ENCODE results near the gene TMEM131. TPM values are rescaled to one million over a fixed set of nuclear protein-coding genes. Genes with fewer than 3 reads are reported as not detected.

TMEM131 gene
- total and polyA plus RNA-seq, 2 experiments from 2014 or later, result 9.2 to 22.7 TPM

DNA sequence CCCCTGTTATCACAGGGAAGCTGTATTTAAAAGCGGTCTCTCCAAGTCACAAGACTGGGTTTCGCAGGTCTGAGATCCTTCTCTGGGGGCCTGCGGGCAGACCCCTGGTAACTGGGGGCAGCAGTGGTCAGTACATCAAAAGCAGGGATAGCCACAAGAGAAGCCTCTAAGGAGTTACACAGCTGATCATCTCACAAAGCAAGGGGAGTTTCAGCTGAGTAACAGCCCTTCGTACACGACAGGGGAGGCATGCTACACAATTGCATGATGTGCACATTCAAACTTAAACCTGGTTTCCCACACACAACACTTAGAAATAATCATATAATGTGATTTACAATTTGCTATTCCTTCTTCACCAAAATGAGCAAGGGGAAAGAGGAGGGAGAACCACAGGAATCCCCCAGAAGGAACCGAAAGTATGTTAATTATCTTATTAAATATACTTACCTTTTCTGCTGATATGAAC, 87.5 kb downstream of the TMEM131 start:
- Histone ChIP-seq H3K9me2 (ENCODE audit: insufficient read depth) (no peaks in the 10 kb centered on the region), H4K20me1 (replicated peaks; ENCODE audit: insufficient read depth) (no peaks in the 10 kb centered on the region), H2AFZ (no peak overlapping the region), H3K27me3 (ENCODE audit: insufficient read depth) (no peaks in the 10 kb centered on the region), H3K4me2 (no peak overlapping the region), H3F3A (replicated peaks; ENCODE audit: low read depth) (no peaks in the 10 kb centered on the region), H3K4me3 (no peak overlapping the region), H3K79me2 (replicated peaks; ENCODE audit: insufficient read depth) (no peaks in the 10 kb centered on the region), H3K4me1 (ENCODE audit: insufficient read depth) (no peaks in the 10 kb centered on the region), H3K36me3 (ENCODE audit: insufficient read depth) (no peaks in the 10 kb centered on the region), H3K27ac (ENCODE audit: low read depth) (no peak overlapping the region)
- no peaks in the 10 kb centered on the region for H3K9me3 Mint-ChIP-seq
- ATAC-seq (no peak), DNase-seq (ENCODE audit: low spot score) (no peak)
- no peaks in the 10 kb centered on the region for H3K4me1 Mint-ChIP-seq
- TF ChIP-seq, protein P1, sequence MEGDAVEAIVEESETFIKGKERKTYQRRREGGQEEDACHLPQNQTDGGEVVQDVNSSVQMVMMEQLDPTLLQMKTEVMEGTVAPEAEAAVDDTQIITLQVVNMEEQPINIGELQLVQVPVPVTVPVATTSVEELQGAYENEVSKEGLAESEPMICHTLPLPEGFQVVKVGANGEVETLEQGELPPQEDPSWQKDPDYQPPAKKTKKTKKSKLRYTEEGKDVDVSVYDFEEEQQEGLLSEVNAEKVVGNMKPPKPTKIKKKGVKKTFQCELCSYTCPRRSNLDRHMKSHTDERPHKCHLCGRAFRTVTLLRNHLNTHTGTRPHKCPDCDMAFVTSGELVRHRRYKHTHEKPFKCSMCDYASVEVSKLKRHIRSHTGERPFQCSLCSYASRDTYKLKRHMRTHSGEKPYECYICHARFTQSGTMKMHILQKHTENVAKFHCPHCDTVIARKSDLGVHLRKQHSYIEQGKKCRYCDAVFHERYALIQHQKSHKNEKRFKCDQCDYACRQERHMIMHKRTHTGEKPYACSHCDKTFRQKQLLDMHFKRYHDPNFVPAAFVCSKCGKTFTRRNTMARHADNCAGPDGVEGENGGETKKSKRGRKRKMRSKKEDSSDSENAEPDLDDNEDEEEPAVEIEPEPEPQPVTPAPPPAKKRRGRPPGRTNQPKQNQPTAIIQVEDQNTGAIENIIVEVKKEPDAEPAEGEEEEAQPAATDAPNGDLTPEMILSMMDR (conservative IDR thresholded peaks at IDR 0.05; ENCODE audit: low read depth in 2 of 2), result no peak
- TF ChIP-seq STAT1 (IDR thresholded peaks at IDR 0.05; ENCODE audit: unreplicated experiment), result no peak
- TF ChIP-seq, protein P2, sequence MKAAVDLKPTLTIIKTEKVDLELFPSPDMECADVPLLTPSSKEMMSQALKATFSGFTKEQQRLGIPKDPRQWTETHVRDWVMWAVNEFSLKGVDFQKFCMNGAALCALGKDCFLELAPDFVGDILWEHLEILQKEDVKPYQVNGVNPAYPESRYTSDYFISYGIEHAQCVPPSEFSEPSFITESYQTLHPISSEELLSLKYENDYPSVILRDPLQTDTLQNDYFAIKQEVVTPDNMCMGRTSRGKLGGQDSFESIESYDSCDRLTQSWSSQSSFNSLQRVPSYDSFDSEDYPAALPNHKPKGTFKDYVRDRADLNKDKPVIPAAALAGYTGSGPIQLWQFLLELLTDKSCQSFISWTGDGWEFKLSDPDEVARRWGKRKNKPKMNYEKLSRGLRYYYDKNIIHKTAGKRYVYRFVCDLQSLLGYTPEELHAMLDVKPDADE (IDR thresholded peaks at IDR 0.05), result no peak
- TF ChIP-seq CREB1 (CRISPR knock-in tag; IDR thresholded peaks at IDR 0.05; ENCODE audit: low read depth), result no peak
- TF ChIP-seq, protein P3, sequence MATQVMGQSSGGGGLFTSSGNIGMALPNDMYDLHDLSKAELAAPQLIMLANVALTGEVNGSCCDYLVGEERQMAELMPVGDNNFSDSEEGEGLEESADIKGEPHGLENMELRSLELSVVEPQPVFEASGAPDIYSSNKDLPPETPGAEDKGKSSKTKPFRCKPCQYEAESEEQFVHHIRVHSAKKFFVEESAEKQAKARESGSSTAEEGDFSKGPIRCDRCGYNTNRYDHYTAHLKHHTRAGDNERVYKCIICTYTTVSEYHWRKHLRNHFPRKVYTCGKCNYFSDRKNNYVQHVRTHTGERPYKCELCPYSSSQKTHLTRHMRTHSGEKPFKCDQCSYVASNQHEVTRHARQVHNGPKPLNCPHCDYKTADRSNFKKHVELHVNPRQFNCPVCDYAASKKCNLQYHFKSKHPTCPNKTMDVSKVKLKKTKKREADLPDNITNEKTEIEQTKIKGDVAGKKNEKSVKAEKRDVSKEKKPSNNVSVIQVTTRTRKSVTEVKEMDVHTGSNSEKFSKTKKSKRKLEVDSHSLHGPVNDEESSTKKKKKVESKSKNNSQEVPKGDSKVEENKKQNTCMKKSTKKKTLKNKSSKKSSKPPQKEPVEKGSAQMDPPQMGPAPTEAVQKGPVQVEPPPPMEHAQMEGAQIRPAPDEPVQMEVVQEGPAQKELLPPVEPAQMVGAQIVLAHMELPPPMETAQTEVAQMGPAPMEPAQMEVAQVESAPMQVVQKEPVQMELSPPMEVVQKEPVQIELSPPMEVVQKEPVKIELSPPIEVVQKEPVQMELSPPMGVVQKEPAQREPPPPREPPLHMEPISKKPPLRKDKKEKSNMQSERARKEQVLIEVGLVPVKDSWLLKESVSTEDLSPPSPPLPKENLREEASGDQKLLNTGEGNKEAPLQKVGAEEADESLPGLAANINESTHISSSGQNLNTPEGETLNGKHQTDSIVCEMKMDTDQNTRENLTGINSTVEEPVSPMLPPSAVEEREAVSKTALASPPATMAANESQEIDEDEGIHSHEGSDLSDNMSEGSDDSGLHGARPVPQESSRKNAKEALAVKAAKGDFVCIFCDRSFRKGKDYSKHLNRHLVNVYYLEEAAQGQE (IDR thresholded peaks at IDR 0.05; ENCODE audit: unreplicated experiment), result no peak
- TF ChIP-seq EZH2phosphoT487 (IDR thresholded peaks at IDR 0.05; ENCODE audit: unreplicated experiment), result no peak
- no peak for TF ChIP-seq ZNF114 (CRISPR knock-in tag; IDR thresholded peaks at IDR 0.05)
- TF ChIP-seq ZNF331 (CRISPR knock-in tag; IDR thresholded peaks at IDR 0.05; ENCODE audit: low read depth), result no peak
- no peak for TF ChIP-seq NANOG (IDR thresholded peaks at IDR 0.05; ENCODE audit: borderline replicate concordance)
- TF ChIP-seq, protein P4, sequence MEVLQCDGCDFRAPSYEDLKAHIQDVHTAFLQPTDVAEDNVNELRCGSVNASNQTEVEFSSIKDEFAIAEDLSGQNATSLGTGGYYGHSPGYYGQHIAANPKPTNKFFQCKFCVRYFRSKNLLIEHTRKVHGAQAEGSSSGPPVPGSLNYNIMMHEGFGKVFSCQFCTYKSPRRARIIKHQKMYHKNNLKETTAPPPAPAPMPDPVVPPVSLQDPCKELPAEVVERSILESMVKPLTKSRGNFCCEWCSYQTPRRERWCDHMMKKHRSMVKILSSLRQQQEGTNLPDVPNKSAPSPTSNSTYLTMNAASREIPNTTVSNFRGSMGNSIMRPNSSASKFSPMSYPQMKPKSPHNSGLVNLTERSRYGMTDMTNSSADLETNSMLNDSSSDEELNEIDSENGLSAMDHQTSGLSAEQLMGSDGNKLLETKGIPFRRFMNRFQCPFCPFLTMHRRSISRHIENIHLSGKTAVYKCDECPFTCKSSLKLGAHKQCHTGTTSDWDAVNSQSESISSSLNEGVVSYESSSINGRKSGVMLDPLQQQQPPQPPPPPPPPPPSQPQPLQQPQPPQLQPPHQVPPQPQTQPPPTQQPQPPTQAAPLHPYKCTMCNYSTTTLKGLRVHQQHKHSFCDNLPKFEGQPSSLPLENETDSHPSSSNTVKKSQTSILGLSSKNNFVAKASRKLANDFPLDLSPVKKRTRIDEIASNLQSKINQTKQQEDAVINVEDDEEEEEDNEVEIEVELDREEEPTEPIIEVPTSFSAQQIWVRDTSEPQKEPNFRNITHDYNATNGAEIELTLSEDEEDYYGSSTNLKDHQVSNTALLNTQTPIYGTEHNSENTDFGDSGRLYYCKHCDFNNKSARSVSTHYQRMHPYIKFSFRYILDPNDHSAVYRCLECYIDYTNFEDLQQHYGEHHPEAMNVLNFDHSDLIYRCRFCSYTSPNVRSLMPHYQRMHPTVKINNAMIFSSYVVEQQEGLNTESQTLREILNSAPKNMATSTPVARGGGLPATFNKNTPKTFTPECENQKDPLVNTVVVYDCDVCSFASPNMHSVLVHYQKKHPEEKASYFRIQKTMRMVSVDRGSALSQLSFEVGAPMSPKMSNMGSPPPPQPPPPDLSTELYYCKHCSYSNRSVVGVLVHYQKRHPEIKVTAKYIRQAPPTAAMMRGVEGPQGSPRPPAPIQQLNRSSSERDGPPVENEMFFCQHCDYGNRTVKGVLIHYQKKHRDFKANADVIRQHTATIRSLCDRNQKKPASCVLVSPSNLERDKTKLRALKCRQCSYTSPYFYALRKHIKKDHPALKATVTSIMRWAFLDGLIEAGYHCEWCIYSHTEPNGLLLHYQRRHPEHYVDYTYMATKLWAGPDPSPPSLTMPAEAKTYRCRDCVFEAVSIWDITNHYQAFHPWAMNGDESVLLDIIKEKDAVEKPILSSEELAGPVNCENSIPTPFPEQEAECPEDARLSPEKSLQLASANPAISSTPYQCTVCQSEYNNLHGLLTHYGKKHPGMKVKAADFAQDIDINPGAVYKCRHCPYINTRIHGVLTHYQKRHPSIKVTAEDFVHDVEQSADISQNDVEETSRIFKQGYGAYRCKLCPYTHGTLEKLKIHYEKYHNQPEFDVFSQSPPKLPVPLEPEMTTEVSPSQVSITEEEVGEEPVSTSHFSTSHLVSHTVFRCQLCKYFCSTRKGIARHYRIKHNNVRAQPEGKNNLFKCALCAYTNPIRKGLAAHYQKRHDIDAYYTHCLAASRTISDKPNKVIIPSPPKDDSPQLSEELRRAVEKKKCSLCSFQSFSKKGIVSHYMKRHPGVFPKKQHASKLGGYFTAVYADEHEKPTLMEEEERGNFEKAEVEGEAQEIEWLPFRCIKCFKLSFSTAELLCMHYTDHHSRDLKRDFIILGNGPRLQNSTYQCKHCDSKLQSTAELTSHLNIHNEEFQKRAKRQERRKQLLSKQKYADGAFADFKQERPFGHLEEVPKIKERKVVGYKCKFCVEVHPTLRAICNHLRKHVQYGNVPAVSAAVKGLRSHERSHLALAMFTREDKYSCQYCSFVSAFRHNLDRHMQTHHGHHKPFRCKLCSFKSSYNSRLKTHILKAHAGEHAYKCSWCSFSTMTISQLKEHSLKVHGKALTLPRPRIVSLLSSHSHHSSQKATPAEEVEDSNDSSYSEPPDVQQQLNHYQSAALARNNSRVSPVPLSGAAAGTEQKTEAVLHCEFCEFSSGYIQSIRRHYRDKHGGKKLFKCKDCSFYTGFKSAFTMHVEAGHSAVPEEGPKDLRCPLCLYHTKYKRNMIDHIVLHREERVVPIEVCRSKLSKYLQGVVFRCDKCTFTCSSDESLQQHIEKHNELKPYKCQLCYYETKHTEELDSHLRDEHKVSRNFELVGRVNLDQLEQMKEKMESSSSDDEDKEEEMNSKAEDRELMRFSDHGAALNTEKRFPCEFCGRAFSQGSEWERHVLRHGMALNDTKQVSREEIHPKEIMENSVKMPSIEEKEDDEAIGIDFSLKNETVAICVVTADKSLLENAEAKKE (CRISPR knock-in tag; IDR thresholded peaks at IDR 0.05), result no peak
- TF ChIP-seq POLR2AphosphoS5 (IDR thresholded peaks at IDR 0.05; ENCODE audit: low read depth), result no peak
- TF ChIP-seq JUNB (IDR thresholded peaks at IDR 0.05; ENCODE audit: unreplicated experiment), result no peak
- TF ChIP-seq EZH2 (IDR thresholded peaks at IDR 0.05; ENCODE audit: low read depth, unreplicated experiment), result no peak
- no peak overlapping the region for H3K27ac Mint-ChIP-seq
- no peaks in the 10 kb centered on the region for H3K36me3 Mint-ChIP-seq (ENCODE audit: low read depth)
- no peak overlapping the region for H3K4me3 Mint-ChIP-seq
- H3K27me3 Mint-ChIP-seq (ENCODE audit: insufficient read depth, low read depth, poor library complexity), result no peaks in the 10 kb centered on the region
